Astrocyte of the spinal cord (primary cell): Measurements from ENCODE around the gene PCSK7.

Experiments used
- DNase-seq: peaks from one replicate; pipeline ENCODE4 v3.0.0; 2011; ENCODE audit warnings: low read depth, low spot score
- H3K4me3 ChIP-seq: 2 replicates; pipeline ENCODE4 v1.5.1; 2011; ENCODE audit warnings: low read depth, mild to moderate bottlenecking, low read length, moderate library complexity
- in situ Hi-C: cut with HindIII; loops from 2 replicates; pipeline ENCODE4 v1.10.0; 2017; ENCODE audit warnings: low sequenced_read_pairs
- TF ChIP-seq, protein P1 (sequence below): IDR thresholded peaks from 2 replicates; pipeline ENCODE4 v1.5.1; 2012; ENCODE audit warnings: low read depth, mild to moderate bottlenecking, low read length, inconsistent platforms

The PCSK7 gene

GRCh38 chr11:117197006-117197405, 34.9 kb downstream of the PCSK7 start:
- no peak for DNase-seq
- no peak overlapping the region for H3K4me3 ChIP-seq
- in situ Hi-C loops = no loop called here
- TF ChIP-seq, protein P1, sequence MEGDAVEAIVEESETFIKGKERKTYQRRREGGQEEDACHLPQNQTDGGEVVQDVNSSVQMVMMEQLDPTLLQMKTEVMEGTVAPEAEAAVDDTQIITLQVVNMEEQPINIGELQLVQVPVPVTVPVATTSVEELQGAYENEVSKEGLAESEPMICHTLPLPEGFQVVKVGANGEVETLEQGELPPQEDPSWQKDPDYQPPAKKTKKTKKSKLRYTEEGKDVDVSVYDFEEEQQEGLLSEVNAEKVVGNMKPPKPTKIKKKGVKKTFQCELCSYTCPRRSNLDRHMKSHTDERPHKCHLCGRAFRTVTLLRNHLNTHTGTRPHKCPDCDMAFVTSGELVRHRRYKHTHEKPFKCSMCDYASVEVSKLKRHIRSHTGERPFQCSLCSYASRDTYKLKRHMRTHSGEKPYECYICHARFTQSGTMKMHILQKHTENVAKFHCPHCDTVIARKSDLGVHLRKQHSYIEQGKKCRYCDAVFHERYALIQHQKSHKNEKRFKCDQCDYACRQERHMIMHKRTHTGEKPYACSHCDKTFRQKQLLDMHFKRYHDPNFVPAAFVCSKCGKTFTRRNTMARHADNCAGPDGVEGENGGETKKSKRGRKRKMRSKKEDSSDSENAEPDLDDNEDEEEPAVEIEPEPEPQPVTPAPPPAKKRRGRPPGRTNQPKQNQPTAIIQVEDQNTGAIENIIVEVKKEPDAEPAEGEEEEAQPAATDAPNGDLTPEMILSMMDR = no peak

GRCh38 chr11:117195761-117196160, 36.1 kb downstream of the PCSK7 start:
- in situ Hi-C loops = no loop called here
- no peak for DNase-seq
- TF ChIP-seq, protein P1 = no peak
- no peak overlapping the region for H3K4me3 ChIP-seq

DNA sequence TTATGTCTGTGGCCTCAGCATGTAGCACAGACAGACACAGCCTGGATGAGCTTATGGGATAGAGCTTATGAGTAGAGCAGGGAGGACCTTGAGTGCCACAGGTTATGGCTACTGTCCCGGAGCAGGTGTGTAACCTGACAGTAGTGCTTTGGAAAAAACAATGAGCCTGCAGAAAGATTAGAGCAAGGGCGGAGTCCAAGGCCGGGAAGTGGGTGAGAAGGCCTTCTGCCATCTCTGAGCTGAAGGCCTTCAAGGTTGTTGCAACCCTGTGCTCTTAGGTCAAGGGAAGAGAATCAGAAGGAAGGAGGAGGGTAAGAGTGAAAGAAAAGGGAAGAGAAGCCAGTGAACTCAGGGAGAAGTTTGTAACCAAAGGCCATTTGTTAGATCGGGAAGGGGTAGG, 36.6 kb downstream of the PCSK7 start:
- no peak for DNase-seq
- H3K4me3 ChIP-seq = no peak overlapping the region
- TF ChIP-seq, protein P1 = no peak
- in situ Hi-C loops = no loop called here

DNA sequence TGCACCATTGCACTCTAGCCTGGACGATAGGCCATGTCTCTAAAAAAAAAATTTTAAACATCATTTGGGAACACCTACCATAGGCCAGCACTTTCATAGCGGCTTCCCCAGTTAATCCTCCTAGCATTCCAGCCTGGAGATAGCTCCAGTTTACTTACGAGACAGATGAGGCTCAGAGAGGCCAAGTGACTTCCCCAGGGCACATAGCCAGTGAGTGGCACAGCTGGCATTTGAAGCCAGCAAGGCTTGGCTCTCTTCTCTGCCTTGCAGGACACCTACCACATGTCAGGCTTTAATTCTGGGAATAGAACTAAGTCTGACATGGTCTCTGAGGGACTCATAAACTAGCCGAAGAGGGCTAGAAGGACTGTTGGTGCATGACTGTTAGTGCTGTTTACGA, 37.6 kb downstream of the PCSK7 start:
- TF ChIP-seq, protein P1 = no peak
- H3K4me3 ChIP-seq = no peak overlapping the region
- in situ Hi-C loops = no loop called here
- no peak for DNase-seq

- in situ Hi-C loops = no loop called here
- H3K4me3 ChIP-seq = no peak overlapping the region
- no peak for DNase-seq
- TF ChIP-seq, protein P1 = no peak
These were observed 38.5 kb downstream of the PCSK7 start for GRCh38 chr11:117193130-117194020.

DNA sequence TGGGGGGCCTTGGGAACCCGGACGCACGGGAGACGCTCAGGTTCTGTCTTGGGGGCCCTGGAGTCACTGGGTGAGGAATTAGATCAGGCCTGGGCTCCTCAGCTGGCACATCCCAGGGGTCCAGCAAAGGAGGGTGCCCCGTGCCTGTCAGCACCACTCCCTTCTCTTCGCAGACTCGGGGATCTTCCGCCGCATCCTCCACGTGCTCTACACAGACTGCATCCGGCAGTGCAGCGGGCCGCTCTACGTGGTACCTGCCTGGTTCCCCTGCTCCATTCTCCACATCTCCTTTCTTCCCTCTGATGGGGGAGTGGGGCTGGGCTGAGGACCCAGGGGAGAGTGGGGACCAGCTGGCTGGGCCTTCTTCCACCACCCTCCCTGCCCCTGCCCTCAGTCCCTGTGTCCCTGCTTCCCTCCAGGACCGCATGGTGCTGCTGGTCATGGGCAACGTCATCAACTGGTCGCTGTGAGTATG, 39.4 kb downstream of the PCSK7 start:
- in situ Hi-C loops = no loop called here
- TF ChIP-seq, protein P1 = no peak
- no peak for DNase-seq

More for the DNA sequence above, 39.4 kb downstream of the PCSK7 start:
- H3K4me3 ChIP-seq = no peak overlapping the region
